HG03342 (cell line): ENCODE measurements around the gene GRIK5.
"Not testable (repeated sequence)": the region's sequence is repeated elsewhere in the genome, so short reads cannot be mapped to it uniquely, and the experiment has no call there.

ENCODE experiments used
- ATAC-seq: cut with Tn5 transposase; IDR thresholded peaks from one replicate; pipeline ENCODE4 v1.9.1; 2021; ENCODE audit warnings: mild to moderate bottlenecking, moderate library complexity; ENCODE audit not compliant: unreplicated experiment

Gene GRIK5, protein sequence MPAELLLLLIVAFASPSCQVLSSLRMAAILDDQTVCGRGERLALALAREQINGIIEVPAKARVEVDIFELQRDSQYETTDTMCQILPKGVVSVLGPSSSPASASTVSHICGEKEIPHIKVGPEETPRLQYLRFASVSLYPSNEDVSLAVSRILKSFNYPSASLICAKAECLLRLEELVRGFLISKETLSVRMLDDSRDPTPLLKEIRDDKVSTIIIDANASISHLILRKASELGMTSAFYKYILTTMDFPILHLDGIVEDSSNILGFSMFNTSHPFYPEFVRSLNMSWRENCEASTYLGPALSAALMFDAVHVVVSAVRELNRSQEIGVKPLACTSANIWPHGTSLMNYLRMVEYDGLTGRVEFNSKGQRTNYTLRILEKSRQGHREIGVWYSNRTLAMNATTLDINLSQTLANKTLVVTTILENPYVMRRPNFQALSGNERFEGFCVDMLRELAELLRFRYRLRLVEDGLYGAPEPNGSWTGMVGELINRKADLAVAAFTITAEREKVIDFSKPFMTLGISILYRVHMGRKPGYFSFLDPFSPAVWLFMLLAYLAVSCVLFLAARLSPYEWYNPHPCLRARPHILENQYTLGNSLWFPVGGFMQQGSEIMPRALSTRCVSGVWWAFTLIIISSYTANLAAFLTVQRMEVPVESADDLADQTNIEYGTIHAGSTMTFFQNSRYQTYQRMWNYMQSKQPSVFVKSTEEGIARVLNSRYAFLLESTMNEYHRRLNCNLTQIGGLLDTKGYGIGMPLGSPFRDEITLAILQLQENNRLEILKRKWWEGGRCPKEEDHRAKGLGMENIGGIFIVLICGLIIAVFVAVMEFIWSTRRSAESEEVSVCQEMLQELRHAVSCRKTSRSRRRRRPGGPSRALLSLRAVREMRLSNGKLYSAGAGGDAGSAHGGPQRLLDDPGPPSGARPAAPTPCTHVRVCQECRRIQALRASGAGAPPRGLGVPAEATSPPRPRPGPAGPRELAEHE

DNA sequence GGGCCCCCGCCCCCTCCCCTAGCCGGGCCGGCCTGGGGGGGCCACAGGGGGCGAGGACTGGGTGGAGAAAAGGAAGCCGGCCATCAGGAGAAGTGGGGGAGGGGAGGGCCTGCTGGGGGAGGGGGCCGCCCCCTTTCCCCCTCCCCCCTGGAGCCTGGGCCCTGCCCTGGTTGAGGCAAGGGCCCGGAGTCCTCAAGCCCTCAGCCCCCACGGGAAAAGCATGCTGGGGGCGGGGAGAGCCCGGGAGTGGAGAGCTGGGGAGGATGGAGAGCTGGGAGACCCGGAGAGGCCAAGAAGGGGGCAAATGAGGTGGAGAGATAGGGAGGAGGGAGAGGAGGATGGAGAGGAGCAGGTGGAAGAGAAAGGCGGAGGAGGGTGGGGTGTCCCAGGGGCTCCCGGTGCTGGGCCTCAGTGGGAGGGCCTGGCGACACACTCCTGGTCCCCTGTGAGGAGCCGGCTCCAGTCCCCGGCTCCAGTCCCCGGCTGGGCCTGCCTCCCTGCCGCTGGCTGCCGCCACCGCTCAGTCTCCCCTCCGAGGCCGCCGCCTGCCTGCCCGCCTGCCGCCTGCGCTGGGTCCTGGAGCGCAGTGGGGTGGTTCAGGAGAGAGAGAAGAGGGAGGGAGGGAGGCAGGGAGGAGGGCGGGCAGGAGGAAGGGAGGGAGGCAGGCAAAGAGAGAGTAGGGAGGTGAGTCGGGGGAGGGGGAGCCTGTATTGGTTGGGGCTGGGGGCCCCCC, at the start of gene GRIK5:
TSS of gene GRIK5 (minus strand) at position 588 of the 733 bp plus-strand sequence. CDS start 4,436 bp downstream, outside the sequence.
- ATAC-seq = no peak

DNA sequence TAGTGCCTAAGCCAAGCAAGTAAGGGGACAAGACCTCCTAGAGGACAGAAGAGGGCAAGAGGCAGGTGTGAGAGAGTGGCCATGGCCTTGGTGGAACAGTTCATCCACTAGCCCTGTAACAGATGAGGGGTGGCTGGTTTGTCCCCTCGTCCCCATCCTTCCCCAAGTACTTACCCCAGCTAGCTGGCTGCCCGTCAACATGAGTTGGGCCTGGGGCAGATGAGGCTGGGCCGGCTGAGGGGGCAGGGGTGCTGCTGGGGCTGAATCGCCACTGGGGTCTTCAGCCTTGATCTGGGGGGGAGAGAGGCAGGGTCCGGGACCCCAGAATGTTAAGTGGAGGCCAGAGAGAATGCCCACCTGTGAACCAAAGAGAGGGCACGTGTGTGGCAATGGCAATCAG, 47.1 kb upstream of the GRIK5 start:
- ATAC-seq = no peak

DNA sequence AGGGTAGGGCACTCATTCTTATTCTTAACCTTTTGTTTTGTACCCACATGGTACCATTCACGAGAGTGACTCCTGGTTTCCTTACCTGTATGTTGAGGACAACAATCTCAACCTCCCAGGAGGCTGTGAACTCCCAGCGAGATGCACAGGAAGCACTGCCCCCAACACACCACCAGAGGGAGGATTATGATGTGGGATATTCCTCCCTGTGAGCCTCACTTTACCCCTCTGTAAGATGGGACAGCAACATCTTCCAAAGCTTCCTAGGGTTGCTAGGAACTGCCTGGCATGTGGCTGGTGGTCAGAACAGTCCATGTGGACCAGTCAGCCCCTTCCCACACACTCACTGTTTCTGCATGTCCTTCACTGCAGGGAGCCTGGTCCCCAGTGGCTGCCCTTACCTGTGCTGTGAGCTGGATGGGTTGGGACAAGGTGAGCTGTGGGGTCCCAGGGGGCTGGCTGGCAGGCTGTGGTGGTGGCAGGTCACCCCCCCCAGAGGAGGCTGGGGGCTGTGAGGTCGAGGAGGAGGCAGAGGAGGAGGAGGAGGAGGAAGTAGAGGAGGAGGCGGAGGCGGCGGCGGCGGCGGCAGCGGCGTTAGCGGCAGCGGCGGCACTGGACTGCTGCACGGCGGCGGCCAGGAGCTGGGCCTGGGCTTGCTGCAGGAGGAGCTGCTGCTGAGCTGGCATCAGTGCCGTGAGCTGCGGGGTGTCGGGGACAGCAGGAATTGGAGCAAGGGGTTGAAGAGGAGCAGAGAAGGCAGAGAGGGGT, 46.5 kb upstream of the GRIK5 start:
- ATAC-seq = no peak

DNA sequence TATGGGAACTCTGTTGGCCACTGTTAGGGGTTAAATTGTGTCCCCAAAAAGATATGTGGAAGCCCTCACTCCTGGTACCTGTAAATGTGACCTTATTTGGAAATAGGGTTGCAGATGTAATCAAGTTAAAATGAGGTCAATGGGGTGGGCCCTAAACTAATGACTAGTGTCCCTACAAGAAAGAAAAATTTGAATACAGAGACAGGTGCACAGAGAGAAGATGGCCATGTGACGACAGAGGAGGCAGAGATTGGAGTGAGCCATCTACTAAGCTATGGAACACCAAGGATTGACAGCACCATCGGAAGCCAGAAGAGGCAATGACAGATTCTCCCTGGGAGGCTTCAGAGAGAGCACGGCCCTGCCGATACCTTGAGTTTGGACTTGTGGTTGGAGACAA, 45.7 kb upstream of the GRIK5 start:
- no peak for ATAC-seq

DNA sequence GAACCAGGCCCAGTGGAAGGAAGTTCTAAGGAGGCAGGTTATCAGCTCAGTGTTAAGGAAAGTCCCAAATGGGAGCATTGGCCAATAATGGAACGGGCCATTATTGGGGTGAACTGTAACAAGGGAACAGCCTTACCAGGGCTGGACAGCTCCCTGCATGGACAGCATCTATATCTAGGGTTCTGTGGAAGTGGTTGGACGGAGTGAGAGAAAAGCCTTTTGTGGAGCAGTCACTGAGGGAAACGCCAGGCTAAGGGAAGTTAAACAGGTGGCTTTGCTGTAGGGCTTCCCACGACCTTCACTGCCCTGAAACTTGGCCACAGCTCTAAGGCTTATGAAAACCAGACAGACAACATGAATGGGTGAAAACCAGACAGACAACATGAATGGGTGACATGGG, 45.2 kb upstream of the GRIK5 start:
- ATAC-seq = no peak

DNA sequence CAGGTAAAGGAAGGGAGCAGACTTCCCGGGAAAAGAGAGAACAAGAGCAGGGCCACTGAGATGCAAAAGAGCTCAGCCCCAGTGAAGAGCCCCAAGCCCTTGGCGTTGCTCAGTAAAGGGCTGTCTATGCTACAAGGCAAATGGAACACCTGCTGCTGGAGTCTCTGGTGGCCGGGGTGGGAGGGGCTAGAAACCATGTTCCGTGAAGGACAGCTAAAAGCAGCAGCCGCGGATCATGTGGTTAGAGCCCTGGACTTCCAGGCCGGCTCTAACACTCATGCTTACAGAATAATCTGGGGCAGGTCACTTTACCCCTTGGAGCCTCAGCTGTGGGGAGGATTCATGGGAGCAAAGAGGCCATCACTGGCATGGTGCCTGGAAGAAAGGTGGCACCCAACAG, 44.4 kb upstream of the GRIK5 start:
- ATAC-seq = no peak

DNA sequence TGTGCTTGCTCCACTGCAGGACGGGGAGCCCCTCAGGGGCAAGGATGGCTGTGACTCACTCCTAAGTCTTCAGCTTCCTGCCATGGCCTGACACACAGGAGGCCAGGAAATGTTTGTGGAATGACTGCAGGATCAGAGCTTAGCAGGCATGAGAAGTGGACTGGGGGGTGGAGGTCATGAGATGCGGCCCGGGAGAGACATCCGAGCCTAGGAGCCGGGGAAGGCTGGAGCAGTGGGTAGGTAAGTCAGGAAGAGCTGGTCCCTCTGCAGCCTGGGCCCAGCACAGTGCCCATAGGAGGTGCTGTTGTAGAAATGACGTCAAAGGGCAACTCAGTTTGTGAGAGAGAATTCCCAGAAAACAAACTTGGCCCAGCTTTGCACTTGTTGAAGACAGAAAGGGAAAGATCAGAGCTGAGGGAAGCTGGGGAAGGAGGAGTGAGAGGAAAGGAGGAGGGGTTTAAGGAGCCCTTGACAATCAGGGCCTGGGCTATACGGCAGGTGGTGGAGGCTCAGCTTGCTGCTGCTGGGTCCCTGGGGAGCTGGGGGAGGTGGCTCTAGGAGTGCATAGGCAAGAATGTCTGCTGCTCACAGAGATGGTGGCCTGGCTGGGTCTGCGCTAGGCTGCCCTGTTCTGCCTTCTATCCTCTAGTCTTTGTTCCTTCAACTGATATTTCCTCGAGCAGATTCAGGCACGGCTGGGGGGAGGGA, 43.8 kb upstream of the GRIK5 start:
- no peak for ATAC-seq

DNA sequence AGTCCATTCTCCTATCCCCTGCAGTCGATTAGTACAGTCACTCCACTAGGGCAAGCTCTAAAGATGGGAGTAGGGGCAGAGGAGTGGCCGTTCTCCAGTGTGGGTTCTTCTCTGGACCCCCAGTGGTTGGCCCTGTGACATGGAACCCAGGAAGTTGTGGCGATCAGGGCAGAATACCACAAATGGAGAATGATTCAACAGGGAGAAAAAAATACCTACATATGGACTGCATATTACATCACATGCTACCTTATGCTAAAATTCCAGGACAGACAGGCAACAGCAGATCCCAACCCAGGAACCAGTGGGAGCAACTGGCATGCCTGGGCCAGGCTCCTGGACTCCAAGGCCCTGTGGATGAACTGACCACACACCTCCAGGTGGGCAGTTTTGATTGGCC, 41.8 kb upstream of the GRIK5 start:
- ATAC-seq = no peak

DNA sequence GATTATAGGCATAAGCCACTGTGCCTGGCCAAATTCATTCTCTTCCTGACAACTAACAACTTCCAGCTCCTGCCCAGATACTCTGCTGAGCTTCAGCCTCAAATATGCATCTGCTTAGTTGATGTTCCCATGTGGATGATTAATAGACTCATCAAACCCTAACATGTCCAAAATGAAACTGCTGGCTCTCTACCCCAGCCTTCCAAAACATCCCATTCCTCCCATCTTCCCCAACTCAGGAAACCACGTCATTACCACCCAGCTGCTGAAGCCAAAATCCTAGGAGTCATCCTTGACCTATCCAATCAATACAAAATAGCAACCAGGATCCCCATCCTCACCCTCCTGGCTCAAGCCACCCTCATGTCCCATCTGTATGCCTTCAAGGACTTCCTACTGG, 41.4 kb upstream of the GRIK5 start:
- no peak for ATAC-seq

DNA sequence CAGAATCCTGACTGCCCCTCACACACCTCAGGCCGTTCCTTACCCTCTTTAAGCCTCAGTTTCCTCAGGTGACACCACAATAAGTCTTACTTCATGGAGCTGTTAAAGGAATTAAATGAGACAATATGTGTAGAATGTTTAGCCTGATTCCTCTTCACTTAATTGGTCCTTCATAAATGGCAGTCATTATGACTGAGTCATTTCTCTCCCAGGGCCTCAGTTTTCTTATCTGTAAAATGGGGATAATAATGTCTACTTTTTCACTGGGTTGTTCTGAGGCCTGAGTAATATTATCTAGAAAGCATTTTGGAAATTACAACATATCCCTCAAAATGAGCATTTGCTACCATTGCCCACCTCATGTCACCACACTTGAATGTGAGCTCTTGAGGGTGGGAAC, 40.7 kb upstream of the GRIK5 start:
- no peak for ATAC-seq

DNA sequence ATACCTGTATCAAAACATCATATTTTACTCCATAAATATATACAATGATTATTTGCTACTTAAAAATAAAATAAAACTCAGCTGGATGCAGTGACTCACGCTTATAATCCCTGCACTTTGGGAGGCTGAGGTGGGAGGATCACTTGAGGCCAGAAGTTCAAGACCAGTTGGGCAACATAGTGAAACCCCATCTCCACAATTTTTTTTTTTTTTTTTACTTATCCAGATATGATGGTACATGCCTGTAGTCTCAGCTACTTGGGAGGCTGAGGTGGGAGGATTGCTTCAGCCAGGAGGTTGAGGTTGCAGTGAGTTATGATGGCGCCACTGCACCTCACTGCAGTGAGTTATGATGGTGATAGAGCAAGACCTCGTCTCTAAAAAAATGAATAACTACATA, 39.9 kb upstream of the GRIK5 start:
- ATAC-seq = no peak

DNA sequence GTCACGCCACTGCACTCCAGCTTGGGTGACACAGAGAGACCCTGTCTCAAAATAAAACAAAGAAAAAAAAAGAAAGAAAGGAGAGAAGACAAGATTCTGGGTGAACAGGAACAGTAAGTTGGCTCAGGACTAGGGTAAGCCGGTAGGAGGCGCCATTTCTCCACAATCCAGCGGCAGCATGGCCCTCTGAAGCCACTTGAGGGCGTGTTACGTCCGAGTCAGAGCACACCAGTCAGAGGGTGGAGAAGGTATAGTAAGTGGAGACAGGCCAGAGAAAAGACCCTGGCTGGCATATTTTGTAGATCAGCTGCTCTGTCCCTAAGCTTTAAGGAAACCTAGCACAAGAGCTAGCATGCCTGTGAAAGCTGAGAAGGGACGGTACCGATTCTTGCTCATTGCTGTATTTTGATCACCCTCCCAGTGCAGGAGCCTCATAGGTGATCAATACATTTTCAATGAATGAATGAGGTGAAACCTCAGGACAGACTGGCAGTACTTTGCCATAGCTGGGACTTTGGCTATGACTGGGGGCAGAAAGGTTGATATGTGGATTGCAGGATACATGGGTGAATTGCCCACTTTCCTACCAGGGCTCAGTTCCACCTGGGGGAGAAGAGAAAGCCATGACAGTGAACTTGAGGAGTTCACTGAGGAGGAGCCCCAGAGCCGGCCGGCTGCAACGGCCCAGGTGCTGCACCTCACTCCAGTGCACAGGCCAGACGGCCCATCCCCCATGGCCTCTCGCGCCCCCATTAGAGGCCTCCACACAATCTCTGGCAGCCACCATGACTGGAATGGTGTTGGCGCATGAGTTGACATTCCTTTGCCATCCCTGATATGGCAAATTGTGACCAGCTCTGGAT, 38.8 kb upstream of the GRIK5 start:
- peak; percentile 57 for ATAC-seq

DNA sequence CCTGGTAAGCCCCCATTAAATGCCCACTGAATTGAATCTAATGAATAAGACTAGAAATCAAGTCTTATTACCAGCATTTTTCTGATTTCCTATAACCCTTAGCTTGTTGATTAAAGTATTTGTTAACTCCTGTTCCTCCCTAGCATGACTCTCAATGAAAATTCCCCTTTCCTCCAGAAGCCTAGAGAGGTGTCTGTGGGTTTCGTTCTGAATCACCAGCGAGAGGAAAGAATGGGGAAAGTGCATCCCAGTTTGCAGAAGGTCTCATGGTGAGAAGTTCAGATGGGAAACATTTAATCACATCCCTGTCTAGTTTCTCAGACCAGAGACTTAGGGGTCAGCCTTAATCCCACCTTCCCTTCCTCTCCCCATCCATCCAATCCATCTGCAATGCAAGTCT, 35.4 kb upstream of the GRIK5 start:
- no peak for ATAC-seq

DNA sequence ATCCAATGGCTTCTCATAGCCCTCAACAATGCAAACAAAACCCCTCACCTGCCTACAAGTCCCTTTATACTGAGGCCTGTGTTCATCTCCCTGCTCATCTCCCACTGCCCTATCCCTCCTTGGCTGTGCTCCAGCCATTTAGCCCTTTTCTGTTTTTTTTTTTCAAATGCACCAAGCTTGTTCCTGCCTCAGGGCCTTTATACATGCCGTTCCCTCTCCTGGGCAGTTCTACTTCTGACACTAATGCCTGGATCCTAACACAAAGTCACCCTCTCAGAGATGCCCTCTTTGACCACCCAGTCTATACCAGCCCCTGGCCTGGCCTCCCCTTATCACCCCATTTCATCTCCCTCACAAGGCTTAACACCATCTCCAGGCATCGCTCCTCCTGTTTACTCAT, 32.9 kb upstream of the GRIK5 start:
- ATAC-seq = no peak

DNA sequence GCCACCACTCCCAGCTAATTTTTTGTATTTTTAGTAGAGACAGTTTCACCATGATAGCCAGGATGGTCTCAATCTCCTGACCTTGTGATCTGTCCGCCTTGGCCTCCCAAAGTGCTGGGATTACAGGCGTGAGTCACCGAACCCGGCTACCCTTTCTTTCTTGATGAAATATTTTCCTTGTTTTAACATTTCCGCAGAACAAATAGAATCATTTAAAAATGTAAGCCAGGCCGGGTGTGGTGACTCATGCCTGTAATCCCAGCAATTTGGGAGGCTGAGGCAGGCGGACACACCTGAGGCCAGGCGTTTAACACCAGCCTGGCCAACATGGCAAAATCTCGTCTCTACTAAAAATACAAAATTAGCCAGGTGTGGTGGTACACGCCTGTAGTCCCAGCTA, 30.2 kb upstream of the GRIK5 start:
- not testable (repeated sequence) for ATAC-seq

DNA sequence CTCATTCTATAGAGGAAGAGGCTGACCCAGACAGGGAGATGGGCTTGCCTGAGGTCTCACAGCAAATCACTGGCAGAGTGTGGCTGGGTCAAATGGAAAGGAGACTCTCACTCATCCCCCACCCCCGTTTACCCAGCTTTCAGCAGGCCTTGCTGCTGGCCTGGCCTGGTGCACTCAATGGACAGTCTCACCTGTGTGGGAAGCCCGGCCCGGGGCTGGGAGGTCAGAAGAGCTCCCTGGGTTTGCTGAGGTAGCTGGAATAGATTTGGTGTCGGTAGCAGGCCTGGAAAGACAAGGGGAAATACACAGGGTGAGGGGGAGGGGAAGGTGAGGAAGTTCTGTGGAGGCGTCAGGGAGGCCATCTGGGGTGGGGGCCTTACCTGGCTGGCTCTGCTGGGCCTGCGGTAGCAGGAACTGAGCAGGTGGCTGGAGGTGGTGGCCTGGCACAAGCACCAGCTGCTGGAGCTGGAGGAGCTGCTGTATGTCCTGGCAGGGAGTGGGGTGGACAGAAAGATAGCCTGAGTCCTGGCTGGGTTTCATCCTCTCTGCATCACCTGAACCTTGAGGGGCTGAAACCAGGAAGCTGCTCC, 29.4 kb upstream of the GRIK5 start:
- no peak for ATAC-seq

DNA sequence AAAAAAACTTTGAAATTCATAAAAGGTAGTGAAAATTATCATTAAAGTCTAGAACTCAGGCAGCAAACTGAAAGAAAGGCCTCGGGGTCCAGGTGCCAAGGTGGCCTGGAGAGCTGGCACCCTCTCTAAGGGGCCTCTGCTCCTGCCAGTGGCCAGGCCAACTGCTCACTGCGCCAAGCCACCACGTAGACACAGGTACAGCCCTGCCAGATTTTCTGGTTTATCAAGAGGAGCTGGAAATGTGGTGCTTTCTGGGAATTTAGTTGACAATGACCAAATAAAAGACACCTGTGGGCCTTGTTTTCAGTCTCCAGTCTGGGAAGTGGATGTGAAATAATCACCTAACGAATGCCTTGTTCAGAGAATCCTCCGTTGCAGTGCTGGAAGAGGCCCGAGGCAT, 28.8 kb upstream of the GRIK5 start:
- ATAC-seq = no peak

DNA sequence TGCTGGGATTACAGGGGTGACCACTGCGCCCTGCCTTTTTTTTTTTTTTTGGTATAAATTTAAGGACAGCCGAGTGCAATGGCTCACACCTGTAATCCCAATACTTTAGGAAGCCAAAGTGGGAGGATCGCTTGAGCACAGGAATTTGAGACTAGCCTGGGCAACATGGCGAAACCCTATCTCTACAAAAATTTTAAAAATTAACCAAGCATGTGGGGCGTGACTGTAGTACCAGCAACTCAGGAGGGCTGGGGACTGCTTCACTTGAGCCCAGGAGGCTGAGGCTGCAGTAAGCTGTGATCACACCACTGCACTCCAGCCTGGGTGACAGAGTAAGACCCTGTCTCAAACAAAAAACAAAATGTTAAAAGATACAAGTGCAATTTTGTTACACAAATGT, 27.5 kb upstream of the GRIK5 start:
- no peak for ATAC-seq
